Right forelimb (tissue), 1 donor: ENCODE results near the gene RBAK.
"Not testable (repeated sequence)": the region's sequence is repeated elsewhere in the genome, so short reads cannot be mapped to it uniquely, and the experiment has no call there.

ENCODE experiments used
- DNase-seq: peaks from one replicate; pipeline ENCODE4 v3.0.0-alpha.2; 2018

Gene RBAK

GRCh38 chr7:5053175-5053574 is 7.5 kb downstream of the RBAK start:
- no peak for DNase-seq

- no peak for DNase-seq
These were observed 18.0 kb downstream of the RBAK start for GRCh38 chr7:5063698-5064097.

- DNase-seq, result no peak
These were observed 18.9 kb downstream of the RBAK start for GRCh38 chr7:5064391-5065106.

- DNase-seq, result no peak
These were observed 19.4 kb downstream of the RBAK start for GRCh38 chr7:5065107-5065407.

GRCh38 chr7:5068521-5068920 is 22.9 kb downstream of the RBAK start:
- DNase-seq, result no peak

- DNase-seq, result no peak
These were observed 24.5 kb downstream of the RBAK start for GRCh38 chr7:5070206-5070605.

GRCh38 chr7:5075187-5075586 is 29.5 kb downstream of the RBAK start:
- DNase-seq, result not testable (repeated sequence)

GRCh38 chr7:5077740-5078139 is 32.1 kb downstream of the RBAK start:
- no peak for DNase-seq

- DNase-seq, result no peak
These were observed 37.1 kb downstream of the RBAK start for GRCh38 chr7:5082806-5083205.

GRCh38 chr7:5083311-5083711 is 37.7 kb downstream of the RBAK start:
- no peak for DNase-seq

- no peak for DNase-seq
These were observed 40.6 kb downstream of the RBAK start for GRCh38 chr7:5086256-5086655.

GRCh38 chr7:5088228-5088833 is 42.7 kb downstream of the RBAK start:
- DNase-seq, result not testable (repeated sequence)

GRCh38 chr7:5088906-5089305 is 43.2 kb downstream of the RBAK start:
- no peak for DNase-seq

- DNase-seq, result no peak
These were observed 48.3 kb downstream of the RBAK start for GRCh38 chr7:5093948-5094347.

GRCh38 chr7:5094641-5095040 is 49.0 kb downstream of the RBAK start:
- no peak for DNase-seq

GRCh38 chr7:5116359-5116758 is 70.7 kb downstream of the RBAK start:
- no peak for DNase-seq

- DNase-seq, result no peak
These were observed 71.7 kb downstream of the RBAK start for GRCh38 chr7:5117095-5117970.
